ENCODE data around the gene SH3D21. TPM values are rescaled to one million over a fixed set of nuclear protein-coding genes. Genes with fewer than 3 reads are reported as not detected.

The SH3D21 gene
- total RNA-seq, 1 experiment from 2014 or later = 12.1 TPM

- no peak for TF ChIP-seq CTCF (IDR thresholded peaks at IDR 0.05; ENCODE audit: insufficient read depth in 1 of 2, low read depth in 1 of 2, low read length in 1 of 2, severe bottlenecking in 1 of 2, unreplicated experiment in 1 of 2)
- H3K9me3 ChIP-seq = no peaks in the 10 kb centered on the region
- no TSS peak for BruUV-seq (replicated peaks)
- CTCF ChIA-PET = no interaction called here
- H3K4me1 ChIP-seq = peaks cover 6% of the 10 kb centered on the region; the same call in 1 of the 2 replicates
- no peak overlapping the region for H3K4me3 ChIP-seq (ENCODE audit: low read depth, low read length)
- Mint-ChIP-seq H3K27me3 (ENCODE audit: insufficient read depth, unreplicated experiment) (peaks cover 6% of the 10 kb centered on the region), H3K36me3 (ENCODE audit: insufficient read depth, unreplicated experiment) (no peaks in the 10 kb centered on the region), H3K4me1 (ENCODE audit: low read depth, unreplicated experiment) (no peaks in the 10 kb centered on the region), H3K27ac (ENCODE audit: unreplicated experiment) (no peak overlapping the region), H3K4me3 (ENCODE audit: unreplicated experiment) (no peak overlapping the region), H3K9me3 (ENCODE audit: unreplicated experiment) (no peaks in the 10 kb centered on the region)
- DNase-seq = no peak
- no peaks in the 10 kb centered on the region for H3K27me3 ChIP-seq (replicated peaks; ENCODE audit: control insufficient read depth, insufficient read depth, low read length)
- intact Hi-C loops (cut with micrococcal nuclease; ENCODE audit: unreplicated experiment) = no loop called here
- H3K36me3 ChIP-seq (ENCODE audit: control insufficient read depth, insufficient read depth, low read length) = no peaks in the 10 kb centered on the region
- POLR2A ChIA-PET = no interaction called here
Observed at GRCh38 chr1:36328088-36328480, 21.9 kb downstream of the SH3D21 start.

- Histone ChIP-seq H3K9me3 (no peaks in the 10 kb centered on the region), H3K4me3 (ENCODE audit: low read depth, low read length) (no peak overlapping the region), H3K4me1 (peaks cover 6% of the 10 kb centered on the region; the same call in 1 of the 2 replicates), H3K27me3 (replicated peaks; ENCODE audit: control insufficient read depth, insufficient read depth, low read length) (no peaks in the 10 kb centered on the region), H3K36me3 (ENCODE audit: control insufficient read depth, insufficient read depth, low read length) (no peaks in the 10 kb centered on the region)
- POLR2A ChIA-PET = no interaction called here
- peaks cover 6% of the 10 kb centered on the region for H3K27me3 Mint-ChIP-seq (ENCODE audit: insufficient read depth, unreplicated experiment)
- intact Hi-C loops (cut with micrococcal nuclease; ENCODE audit: unreplicated experiment) = no loop called here
- TF ChIP-seq CTCF (IDR thresholded peaks at IDR 0.05; ENCODE audit: insufficient read depth in 1 of 2, low read depth in 1 of 2, low read length in 1 of 2, severe bottlenecking in 1 of 2, unreplicated experiment in 1 of 2) = no peak
- no TSS peak for BruUV-seq (replicated peaks)
- DNase-seq = no peak
- no peak overlapping the region for H3K4me3 Mint-ChIP-seq (ENCODE audit: unreplicated experiment)
- no peak overlapping the region for H3K27ac Mint-ChIP-seq (ENCODE audit: unreplicated experiment)
- H3K4me1 Mint-ChIP-seq (ENCODE audit: low read depth, unreplicated experiment) = no peaks in the 10 kb centered on the region
- H3K9me3 Mint-ChIP-seq (ENCODE audit: unreplicated experiment) = no peaks in the 10 kb centered on the region
- CTCF ChIA-PET = no interaction called here
- no peaks in the 10 kb centered on the region for H3K36me3 Mint-ChIP-seq (ENCODE audit: insufficient read depth, unreplicated experiment)
Observed at GRCh38 chr1:36328713-36329112, 22.5 kb downstream of the SH3D21 start.

- BruUV-seq (replicated peaks) = no TSS peak
- no peaks in the 10 kb centered on the region for H3K4me1 Mint-ChIP-seq (ENCODE audit: low read depth, unreplicated experiment)
- H3K27ac Mint-ChIP-seq (ENCODE audit: unreplicated experiment) = no peak overlapping the region
- H3K4me1 ChIP-seq = no peaks in the 10 kb centered on the region
- intact Hi-C loops (cut with micrococcal nuclease; ENCODE audit: unreplicated experiment) = no loop called here
- CTCF ChIA-PET = no interaction called here
- H3K4me3 ChIP-seq (ENCODE audit: low read depth, low read length) = no peak overlapping the region
- H3K27me3 Mint-ChIP-seq (ENCODE audit: insufficient read depth, unreplicated experiment) = peaks cover 6% of the 10 kb centered on the region
- H3K9me3 Mint-ChIP-seq (ENCODE audit: unreplicated experiment) = no peaks in the 10 kb centered on the region
- POLR2A ChIA-PET = no interaction called here
- TF ChIP-seq CTCF (IDR thresholded peaks at IDR 0.05; ENCODE audit: insufficient read depth in 1 of 2, low read depth in 1 of 2, low read length in 1 of 2, severe bottlenecking in 1 of 2, unreplicated experiment in 1 of 2) = no peak
- H3K36me3 ChIP-seq (ENCODE audit: control insufficient read depth, insufficient read depth, low read length) = no peaks in the 10 kb centered on the region
- no peak overlapping the region for H3K4me3 Mint-ChIP-seq (ENCODE audit: unreplicated experiment)
- no peaks in the 10 kb centered on the region for H3K27me3 ChIP-seq (replicated peaks; ENCODE audit: control insufficient read depth, insufficient read depth, low read length)
- DNase-seq = no peak
- no peaks in the 10 kb centered on the region for H3K9me3 ChIP-seq
- H3K36me3 Mint-ChIP-seq (ENCODE audit: insufficient read depth, unreplicated experiment) = no peaks in the 10 kb centered on the region
Observed at GRCh38 chr1:36329817-36330216, 23.6 kb downstream of the SH3D21 start.
